CD4-positive, alpha-beta memory T cell (primary cell): ENCODE data around the gene GALNT4. TPM values are rescaled to one million over a fixed set of nuclear protein-coding genes. Genes with fewer than 3 reads are reported as not detected.

ENCODE experiments used
- CTCF ChIA-PET: fragments of 350-600 bp; sonication (Branson Sonifier 250); formaldehyde crosslinking; loops from one replicate; lab custom pipeline; 2021; ENCODE audit warnings: inconsistent platforms; ENCODE audit not compliant: partially characterized antibody; lab: Charles Lee
- POLR2A ChIA-PET: fragments of 350-600 bp; sonication (Branson Sonifier 250); formaldehyde crosslinking; loops from one replicate; lab custom pipeline; 2021; ENCODE audit not compliant: partially characterized antibody; lab: Charles Lee
- DNase-seq, 5 donors: peaks; one replicate each; pipeline versions ENCODE4 v3.0.0 to v3.0.0-alpha.2; 2020 to 2022; ENCODE audit warnings: mixed read lengths in 1 of 5
- H3K27ac ChIP-seq: one replicate; pipeline ENCODE4 v1.7.0; 2013; ENCODE audit warnings: low read depth, low read length
- H3K27me3 ChIP-seq: 2 replicates; pipeline ENCODE4 v1.7.0; 2013; ENCODE audit warnings: mild to moderate bottlenecking, low read length, moderate library complexity; ENCODE audit not compliant: insufficient read depth
- H3K36me3 ChIP-seq: 2 replicates; pipeline ENCODE4 v1.7.0; 2013; ENCODE audit warnings: mild to moderate bottlenecking, low read length, moderate library complexity; ENCODE audit not compliant: insufficient read depth
- H3K4me1 ChIP-seq: 2 replicates; pipeline ENCODE4 v1.7.0; 2013; ENCODE audit warnings: mild to moderate bottlenecking, low read length, moderate library complexity; ENCODE audit not compliant: insufficient read depth
- H3K4me3 ChIP-seq, 2 donors: one replicate each; pipeline ENCODE4 v1.7.0; 2013; ENCODE audit warnings: low read length in 2 of 2, mild to moderate bottlenecking in 1 of 2
- H3K9me3 ChIP-seq, 2 donors: one replicate each; pipeline ENCODE4 v1.7.0; 2013; ENCODE audit warnings: low read length in 2 of 2, control low read depth in 1 of 2; ENCODE audit not compliant: control insufficient read depth in 1 of 2
- H3K27ac Mint-ChIP-seq, 7 donors: one replicate each; pipeline ENCODE4 v1.8.0; 2020 to 2021; ENCODE audit warnings: mixed read lengths in 7 of 7, mild to moderate bottlenecking in 6 of 7, inconsistent platforms in 3 of 7, moderate library complexity in 3 of 7
- H3K27me3 Mint-ChIP-seq, 2 donors: one replicate each; pipeline ENCODE4 v1.8.0; 2020 to 2021; ENCODE audit warnings: mixed read lengths in 2 of 2
- H3K36me3 Mint-ChIP-seq, 2 donors: one replicate each; pipeline ENCODE4 v1.8.0; 2020 to 2021; ENCODE audit warnings: mixed read lengths in 2 of 2, inconsistent platforms in 1 of 2, mild to moderate bottlenecking in 1 of 2
- H3K4me1 Mint-ChIP-seq, 4 donors: one replicate each; pipeline ENCODE4 v1.8.0; 2020 to 2021; ENCODE audit warnings: mixed read lengths in 4 of 4, mild to moderate bottlenecking in 1 of 4
- H3K4me3 Mint-ChIP-seq, 8 donors: one replicate each; pipeline ENCODE4 v1.8.0; 2020 to 2021; ENCODE audit warnings: mixed read lengths in 8 of 8, mild to moderate bottlenecking in 7 of 8, moderate library complexity in 6 of 8, inconsistent platforms in 3 of 8
- H3K9me3 Mint-ChIP-seq, 8 donors: one replicate each; pipeline ENCODE4 v1.8.0; 2020 to 2021; ENCODE audit warnings: mixed read lengths in 8 of 8, mild to moderate bottlenecking in 5 of 8, inconsistent platforms in 3 of 8, moderate library complexity in 1 of 8
- intact Hi-C: fragments of 100-400 bp; cut with micrococcal nuclease; formaldehyde crosslinking; loops from one replicate; pipeline ENCODE4 v1.15.1; 2023
- polyA plus RNA-seq, 2 donors: library from polyadenylated mRNA; unstranded; fragments of 300-500 nt; fragmentation: Illumina TruSeq; gene quantifications; one replicate each; pipeline ENCODE4 v1.2.3, GENCODE V29; 2021
- total RNA-seq, 2 experiments: library from RNA; stranded (reverse); gene quantifications; one replicate each; pipeline ENCODE4 v1.2.3, GENCODE V29; 2021

Gene GALNT4
- total and polyA plus RNA-seq, 4 experiments from 2014 or later: 2.8 to 7.6 (median 5.3) TPM

DNA sequence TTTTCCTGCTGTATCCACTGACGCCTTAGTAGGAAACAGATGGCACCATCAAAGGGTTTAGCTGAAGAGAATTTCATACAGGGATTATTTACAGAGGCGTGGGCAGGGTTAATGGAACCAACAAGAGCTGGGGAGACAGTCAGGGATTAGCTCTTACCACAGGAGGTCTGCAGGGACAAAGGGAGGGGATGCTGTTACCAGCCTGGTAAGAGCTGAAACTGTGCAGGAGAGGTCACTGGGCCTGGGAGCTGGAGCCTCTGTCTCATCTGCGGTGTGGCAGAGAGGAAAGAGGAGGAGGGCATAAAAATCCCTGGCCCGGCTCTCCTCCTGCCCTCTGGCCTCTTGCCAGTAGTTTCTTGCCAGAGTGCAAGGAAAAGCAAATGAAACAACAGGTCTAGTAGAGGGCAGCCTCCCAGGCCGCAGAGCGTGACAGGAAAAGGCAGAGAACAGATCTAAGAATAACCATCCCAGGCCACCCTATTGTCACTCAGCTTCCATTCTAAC lies 20.1 kb upstream of the GALNT4 start:
- H3K36me3 Mint-ChIP-seq: peaks cover 0 to 1% of the 10 kb centered on the region in 2 donors
- ChIA-PET POLR2A (no interaction called here), CTCF (interaction anchor here (0.8 to 6.5 kb wide), 16 partner anchors 17 to 1414 kb away, joined by 3 to 134 read pairs (median 6); partner anchors contain the start of gene GALNT4)
- no peak overlapping the region for H3K4me3 Mint-ChIP-seq
- no peaks in the 10 kb centered on the region for H3K4me1 ChIP-seq
- H3K27me3 ChIP-seq: no peaks in the 10 kb centered on the region
- H3K27me3 Mint-ChIP-seq: peaks cover 0 to 3% of the 10 kb centered on the region in 2 donors
- H3K9me3 Mint-ChIP-seq: no peaks in the 10 kb centered on the region
- no peak for DNase-seq
- H3K4me1 Mint-ChIP-seq: peaks cover 4 to 16% (median 10%) of the 10 kb centered on the region in 4 donors
- no peaks in the 10 kb centered on the region for H3K36me3 ChIP-seq
- H3K27ac Mint-ChIP-seq: peak overlapping the region in 2 of 7 donors; percentile 46 to 48
- H3K27ac ChIP-seq: no peak overlapping the region
- H3K4me3 ChIP-seq: no peak overlapping the region
- H3K9me3 ChIP-seq: no peaks in the 10 kb centered on the region
- intact Hi-C loops: loop anchor here (5.0 to 10.0 kb wide), 2 partner anchors 708 to 790 kb away; no protein-coding TSS in a partner anchor

DNA sequence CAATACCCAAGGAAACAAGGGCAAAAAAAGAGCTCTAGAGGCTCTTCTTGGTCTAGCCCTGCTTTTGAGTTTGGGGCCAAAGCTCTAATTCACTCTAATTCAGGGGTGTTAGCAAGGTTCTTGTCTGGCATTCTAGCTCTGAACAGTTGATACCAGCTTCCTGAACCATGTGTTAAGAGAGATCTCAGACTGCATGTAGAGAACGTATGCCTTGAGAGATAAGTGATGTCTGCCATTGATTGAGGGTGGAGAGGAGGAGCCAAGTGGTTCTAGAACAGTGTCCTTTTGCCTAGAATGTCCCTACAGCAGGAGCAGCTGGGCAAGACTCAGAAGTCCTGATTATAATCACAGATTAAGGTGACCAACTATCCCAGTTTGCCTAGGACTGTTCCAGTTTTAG lies 19.4 kb upstream of the GALNT4 start:
- Histone ChIP-seq H3K36me3 (no peaks in the 10 kb centered on the region), H3K27me3 (no peaks in the 10 kb centered on the region), H3K4me3 (no peak overlapping the region), H3K4me1 (no peaks in the 10 kb centered on the region), H3K9me3 (no peaks in the 10 kb centered on the region), H3K27ac (no peak overlapping the region)
- peaks cover 4 to 16% (median 10%) of the 10 kb centered on the region in 4 donors for H3K4me1 Mint-ChIP-seq
- ChIA-PET CTCF (interaction anchor here (0.8 to 6.5 kb wide), 31 partner anchors 8 to 1415 kb away, joined by 3 to 134 read pairs (median 5); partner anchors contain the start of gene GALNT4), POLR2A (no interaction called here)
- intact Hi-C loops: loop anchor here (5.0 to 10.0 kb wide), 2 partner anchors 708 to 791 kb away; no protein-coding TSS in a partner anchor
- peaks cover 0 to 1% of the 10 kb centered on the region in 2 donors for H3K36me3 Mint-ChIP-seq
- no peak overlapping the region for H3K4me3 Mint-ChIP-seq
- no peak for DNase-seq
- H3K9me3 Mint-ChIP-seq: no peaks in the 10 kb centered on the region
- H3K27me3 Mint-ChIP-seq: peaks cover 0 to 3% of the 10 kb centered on the region in 2 donors
- peak overlapping the region in 1 of 7 donors; percentile 32 for H3K27ac Mint-ChIP-seq

DNA sequence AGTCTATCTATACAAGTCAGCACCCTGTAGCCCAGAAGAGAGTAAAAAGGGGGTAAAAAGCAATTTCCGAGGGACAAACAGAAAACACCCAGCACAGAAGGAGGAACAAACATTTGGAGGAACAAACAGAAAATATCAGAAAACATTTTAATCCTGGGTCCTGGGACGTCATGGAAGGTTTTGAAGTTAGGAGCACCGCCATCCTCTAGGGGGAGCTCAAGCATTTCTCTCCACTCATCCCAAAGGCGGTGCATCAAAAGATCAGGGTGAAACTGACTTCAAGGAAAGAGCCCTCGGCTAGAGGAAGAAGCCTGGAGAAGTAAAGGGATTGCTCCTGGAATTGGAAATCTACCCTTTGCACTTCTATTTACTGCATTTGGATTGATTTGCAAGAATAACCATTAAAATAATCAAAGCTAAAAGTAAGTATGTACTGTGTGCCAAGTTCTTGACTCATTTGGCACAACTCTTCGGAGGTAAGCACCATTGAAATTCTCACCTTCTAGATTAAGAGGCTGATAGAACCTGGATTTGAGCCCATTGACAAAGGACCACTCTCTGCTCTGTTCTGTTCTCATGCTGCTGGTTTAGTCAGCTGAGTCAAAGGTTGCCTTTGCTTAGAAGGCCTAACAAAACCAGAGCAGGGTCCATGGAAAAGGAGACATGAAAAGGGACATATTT lies 18.5 kb upstream of the GALNT4 start:
- POLR2A ChIA-PET: interaction anchor here (1.2 kb wide), 1 partner anchor 166 kb away, joined by 3 read pairs; no protein-coding TSS in a partner anchor

GRCh38 chr12:89542236-89542635 lies 17.6 kb upstream of the GALNT4 start:
- peaks cover 4 to 16% (median 10%) of the 10 kb centered on the region in 4 donors for H3K4me1 Mint-ChIP-seq
- POLR2A ChIA-PET: no interaction called here

More for the DNA sequence above, 18.5 kb upstream of the GALNT4 start:
- peak; percentile 64 to 72 (median 69) for DNase-seq
- no peaks in the 10 kb centered on the region for H3K36me3 ChIP-seq
- CTCF ChIA-PET: interaction anchor here (0.7 to 6.5 kb wide), 33 partner anchors 9 to 1416 kb away, joined by 3 to 134 read pairs (median 5); partner anchors contain the start of gene GALNT4
- intact Hi-C loops: loop anchor here (1.0 to 10.0 kb wide), 8 partner anchors 316 to 1416 kb away; no protein-coding TSS in a partner anchor
- H3K27me3 ChIP-seq: no peaks in the 10 kb centered on the region
- Mint-ChIP-seq H3K36me3 (peaks cover 0 to 1% of the 10 kb centered on the region in 2 donors), H3K27ac (peak overlapping the region in 4 of 7 donors; percentile 14 to 41 (median 36)), H3K4me3 (peak overlapping the region in 1 of 8 donors; percentile 18), H3K4me1 (peaks cover 4 to 16% (median 10%) of the 10 kb centered on the region in 4 donors), H3K9me3 (no peaks in the 10 kb centered on the region), H3K27me3 (peaks cover 0 to 3% of the 10 kb centered on the region in 2 donors)
- no peak overlapping the region for H3K27ac ChIP-seq
- H3K4me1 ChIP-seq: no peaks in the 10 kb centered on the region
- no peak overlapping the region for H3K4me3 ChIP-seq
- no peaks in the 10 kb centered on the region for H3K9me3 ChIP-seq

DNA sequence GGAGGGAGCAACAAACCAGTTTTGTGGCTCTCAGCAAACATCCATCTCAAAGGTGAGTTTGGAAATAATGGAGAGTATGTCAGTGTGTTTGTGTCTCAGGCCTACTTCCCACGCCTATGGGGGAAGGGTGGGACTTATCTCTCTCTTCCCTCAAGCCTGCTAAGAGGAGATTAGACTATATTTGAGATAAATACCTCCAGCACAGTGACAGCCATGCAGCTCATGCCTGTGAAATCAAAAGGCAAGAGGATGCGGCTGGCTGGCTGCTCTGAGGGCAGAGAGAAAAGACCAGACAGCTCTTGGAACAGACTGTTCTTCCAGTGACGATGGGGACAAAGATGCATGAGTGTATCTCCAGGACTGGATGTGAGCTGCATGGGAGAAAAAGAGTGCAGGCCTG lies 16.0 kb upstream of the GALNT4 start:
- Mint-ChIP-seq H3K27ac (peak overlapping the region in 1 of 7 donors; percentile 11), H3K36me3 (peaks cover 0 to 1% of the 10 kb centered on the region in 2 donors)

More at GRCh38 chr12:89542236-89542635, 17.6 kb upstream of the GALNT4 start:
- intact Hi-C loops: loop anchor here (5.0 to 10.0 kb wide), 2 partner anchors 710 to 793 kb away; no protein-coding TSS in a partner anchor
- H3K36me3 Mint-ChIP-seq: peaks cover 0 to 1% of the 10 kb centered on the region in 2 donors
- no peak overlapping the region for H3K4me3 Mint-ChIP-seq
- no peak overlapping the region for H3K27ac ChIP-seq
- no peaks in the 10 kb centered on the region for H3K4me1 ChIP-seq
- peak overlapping the region in 3 of 7 donors; percentile 25 to 77 (median 58) for H3K27ac Mint-ChIP-seq
- H3K36me3 ChIP-seq: no peaks in the 10 kb centered on the region
- H3K9me3 ChIP-seq: no peaks in the 10 kb centered on the region
- no peak for DNase-seq
- no peaks in the 10 kb centered on the region for H3K9me3 Mint-ChIP-seq
- no peak overlapping the region for H3K4me3 ChIP-seq
- no peaks in the 10 kb centered on the region for H3K27me3 ChIP-seq
- H3K27me3 Mint-ChIP-seq: peaks cover 0 to 3% of the 10 kb centered on the region in 2 donors
- CTCF ChIA-PET: interaction anchor here (1.1 to 6.5 kb wide), 12 partner anchors 13 to 1398 kb away, joined by 3 to 134 read pairs (median 8); no protein-coding TSS in a partner anchor

GRCh38 chr12:89539426-89540223 lies 15.0 kb upstream of the GALNT4 start:
- Histone ChIP-seq H3K36me3 (no peaks in the 10 kb centered on the region), H3K4me3 (no peak overlapping the region), H3K4me1 (no peaks in the 10 kb centered on the region), H3K27me3 (no peaks in the 10 kb centered on the region), H3K9me3 (no peaks in the 10 kb centered on the region), H3K27ac (no peak overlapping the region)
- no peaks in the 10 kb centered on the region for H3K27me3 Mint-ChIP-seq
- H3K27ac Mint-ChIP-seq: peak overlapping the region in 2 of 7 donors; percentile 8 to 30
- peaks cover 0 to 1% of the 10 kb centered on the region in 2 donors for H3K36me3 Mint-ChIP-seq
- H3K4me1 Mint-ChIP-seq: peaks cover 4 to 16% (median 10%) of the 10 kb centered on the region in 4 donors
- intact Hi-C loops: loop anchor here (5.0 to 10.0 kb wide), 2 partner anchors 713 to 795 kb away; no protein-coding TSS in a partner anchor
- DNase-seq: no peak
- CTCF ChIA-PET: interaction anchor here (0.9 to 6.5 kb wide), 7 partner anchors 16 to 564 kb away, joined by 3 to 134 read pairs (median 4); partner anchors contain the start of gene ATP2B1
- POLR2A ChIA-PET: interaction anchor here (1.2 kb wide), 1 partner anchor 13 kb away, joined by 3 read pairs; the partner anchor contains the start of gene POC1B
- no peaks in the 10 kb centered on the region for H3K9me3 Mint-ChIP-seq
- no peak overlapping the region for H3K4me3 Mint-ChIP-seq

More for the DNA sequence above, 16.0 kb upstream of the GALNT4 start:
- H3K4me1 Mint-ChIP-seq: peaks cover 4 to 16% (median 10%) of the 10 kb centered on the region in 4 donors
- H3K36me3 ChIP-seq: no peaks in the 10 kb centered on the region
- H3K4me3 ChIP-seq: no peak overlapping the region
- no peaks in the 10 kb centered on the region for H3K4me1 ChIP-seq
- no peak for DNase-seq
- intact Hi-C loops: loop anchor here (5.0 to 10.0 kb wide), 2 partner anchors 712 to 794 kb away; no protein-coding TSS in a partner anchor
- no peaks in the 10 kb centered on the region for H3K9me3 ChIP-seq
- H3K4me3 Mint-ChIP-seq: no peak overlapping the region
- CTCF ChIA-PET: interaction anchor here (1.0 to 6.5 kb wide), 3 partner anchors 309 to 563 kb away, joined by 3 to 134 read pairs (median 4); no protein-coding TSS in a partner anchor
- POLR2A ChIA-PET: no interaction called here
- H3K9me3 Mint-ChIP-seq: no peaks in the 10 kb centered on the region
- no peak overlapping the region for H3K27ac ChIP-seq
- H3K27me3 Mint-ChIP-seq: no peaks in the 10 kb centered on the region
- H3K27me3 ChIP-seq: no peaks in the 10 kb centered on the region
